Nephron (organoid): ENCODE measurements around the gene APBB2.

Experiments
- H3K27ac Mint-ChIP-seq, 3 experiments: 2 replicates each; pipeline ENCODE4 v1.8.0; 2020; ENCODE audit warnings: mixed read lengths in 3 of 3, mild to moderate bottlenecking in 2 of 3, moderate library complexity in 1 of 3
- H3K27me3 Mint-ChIP-seq: 2 replicates; pipeline ENCODE4 v1.8.0; 2021; ENCODE audit warnings: low read depth, mild to moderate bottlenecking, moderate library complexity, mixed read lengths
- H3K36me3 Mint-ChIP-seq: 2 replicates; pipeline ENCODE4 v1.8.0; 2020; ENCODE audit warnings: low read depth, mixed read lengths
- H3K4me1 Mint-ChIP-seq: 2 replicates; pipeline ENCODE4 v1.8.0; 2020; ENCODE audit warnings: mixed read lengths
- H3K4me3 Mint-ChIP-seq, 3 experiments: 2 replicates each; pipeline ENCODE4 v1.8.0; 2020; ENCODE audit warnings: mild to moderate bottlenecking in 3 of 3, mixed read lengths in 3 of 3, moderate library complexity in 2 of 3
- H3K9me3 Mint-ChIP-seq: 2 replicates; pipeline ENCODE4 v1.8.0; 2020; ENCODE audit warnings: mixed read lengths
- CTCF ChIP-seq, 3 experiments: fragments of 200-600 bp; sonication (generic); IDR thresholded peaks; one replicate each; pipeline ENCODE4 v1.5.0; 2021; ENCODE audit warnings: antibody characterized with exemption in 3 of 3; ENCODE audit not compliant: unreplicated experiment in 3 of 3

APBB2 gene

GRCh38 chr4:41081847-41082246 is 132.5 kb downstream of the APBB2 start:
- Mint-ChIP-seq H3K27ac (no peak overlapping the region), H3K4me1 (peaks cover 3% of the 10 kb centered on the region), H3K4me3 (no peak overlapping the region), H3K36me3 (peaks cover 11% of the 10 kb centered on the region), H3K9me3 (peaks cover 14% of the 10 kb centered on the region), H3K27me3 (no peaks in the 10 kb centered on the region)
- TF ChIP-seq CTCF (IDR thresholded peaks at IDR 0.05; ENCODE audit: unreplicated experiment in 3 of 3), result no peak

GRCh38 chr4:41080976-41081375 is 133.4 kb downstream of the APBB2 start:
- TF ChIP-seq CTCF (IDR thresholded peaks at IDR 0.05; ENCODE audit: unreplicated experiment in 3 of 3), result no peak
- peaks cover 3% of the 10 kb centered on the region for H3K4me1 Mint-ChIP-seq
- no peaks in the 10 kb centered on the region for H3K27me3 Mint-ChIP-seq
- H3K36me3 Mint-ChIP-seq, result peaks cover 3% of the 10 kb centered on the region
- peaks cover 5% of the 10 kb centered on the region for H3K9me3 Mint-ChIP-seq
- H3K27ac Mint-ChIP-seq, result no peak overlapping the region
- no peak overlapping the region for H3K4me3 Mint-ChIP-seq

- Mint-ChIP-seq H3K4me3 (no peak overlapping the region), H3K9me3 (no peaks in the 10 kb centered on the region), H3K36me3 (no peaks in the 10 kb centered on the region), H3K27me3 (no peaks in the 10 kb centered on the region), H3K4me1 (peaks cover 3% of the 10 kb centered on the region), H3K27ac (peak overlapping the region in 1 of 3 experiments; percentile 2)
- TF ChIP-seq CTCF (IDR thresholded peaks at IDR 0.05; ENCODE audit: unreplicated experiment in 3 of 3), result no peak
Observed at GRCh38 chr4:41079881-41080560, 134.3 kb downstream of the APBB2 start.

- H3K27me3 Mint-ChIP-seq, result no peaks in the 10 kb centered on the region
- H3K27ac Mint-ChIP-seq, result peak overlapping the region in 2 of 3 experiments; percentile 26 to 85
- no peaks in the 10 kb centered on the region for H3K9me3 Mint-ChIP-seq
- H3K4me3 Mint-ChIP-seq, result no peak overlapping the region
- no peak for TF ChIP-seq CTCF (IDR thresholded peaks at IDR 0.05; ENCODE audit: unreplicated experiment in 3 of 3)
- H3K36me3 Mint-ChIP-seq, result no peaks in the 10 kb centered on the region
- peaks cover 15% of the 10 kb centered on the region for H3K4me1 Mint-ChIP-seq
Observed at GRCh38 chr4:41077628-41078027, 136.7 kb downstream of the APBB2 start.

GRCh38 chr4:41076481-41076880 is 137.9 kb downstream of the APBB2 start:
- H3K36me3 Mint-ChIP-seq, result no peaks in the 10 kb centered on the region
- peaks cover 26% of the 10 kb centered on the region for H3K4me1 Mint-ChIP-seq
- TF ChIP-seq CTCF (IDR thresholded peaks at IDR 0.05; ENCODE audit: unreplicated experiment in 3 of 3), result no peak
- no peak overlapping the region for H3K27ac Mint-ChIP-seq
- no peak overlapping the region for H3K4me3 Mint-ChIP-seq
- no peaks in the 10 kb centered on the region for H3K27me3 Mint-ChIP-seq
- no peaks in the 10 kb centered on the region for H3K9me3 Mint-ChIP-seq

- Mint-ChIP-seq H3K4me1 (peaks cover 39% of the 10 kb centered on the region), H3K27me3 (no peaks in the 10 kb centered on the region), H3K27ac (peak overlapping the region in 1 of 3 experiments; percentile 41), H3K36me3 (no peaks in the 10 kb centered on the region), H3K4me3 (no peak overlapping the region), H3K9me3 (no peaks in the 10 kb centered on the region)
- TF ChIP-seq CTCF (IDR thresholded peaks at IDR 0.05; ENCODE audit: unreplicated experiment in 3 of 3), result no peak
Observed at GRCh38 chr4:41074215-41074614, 140.1 kb downstream of the APBB2 start.
